GM13976 (cell line): ENCODE data around the gene MKNK1.

ENCODE experiments used
- DNase-seq: peaks from one replicate; pipeline ENCODE4 v3.0.0; 2012; ENCODE audit warnings: low spot score
- in situ Hi-C: fragments of 300-500 bp; cut with MboI; formaldehyde crosslinking; loops from one replicate; pipeline ENCODE4 v1.12.0; 2022; ENCODE audit warnings: low sequenced_read_pairs, mixed read lengths, inconsistent platforms; ENCODE audit not compliant: unreplicated experiment
- TF ChIP-seq, protein P1 (sequence below): IDR thresholded peaks from 2 replicates; pipeline ENCODE4 v1.5.1; 2012; ENCODE audit warnings: borderline replicate concordance, mild to moderate bottlenecking; ENCODE audit not compliant: insufficient read depth; ENCODE audit errors: extremely low read depth, missing control alignments, control extremely low read depth

The MKNK1 gene

DNA sequence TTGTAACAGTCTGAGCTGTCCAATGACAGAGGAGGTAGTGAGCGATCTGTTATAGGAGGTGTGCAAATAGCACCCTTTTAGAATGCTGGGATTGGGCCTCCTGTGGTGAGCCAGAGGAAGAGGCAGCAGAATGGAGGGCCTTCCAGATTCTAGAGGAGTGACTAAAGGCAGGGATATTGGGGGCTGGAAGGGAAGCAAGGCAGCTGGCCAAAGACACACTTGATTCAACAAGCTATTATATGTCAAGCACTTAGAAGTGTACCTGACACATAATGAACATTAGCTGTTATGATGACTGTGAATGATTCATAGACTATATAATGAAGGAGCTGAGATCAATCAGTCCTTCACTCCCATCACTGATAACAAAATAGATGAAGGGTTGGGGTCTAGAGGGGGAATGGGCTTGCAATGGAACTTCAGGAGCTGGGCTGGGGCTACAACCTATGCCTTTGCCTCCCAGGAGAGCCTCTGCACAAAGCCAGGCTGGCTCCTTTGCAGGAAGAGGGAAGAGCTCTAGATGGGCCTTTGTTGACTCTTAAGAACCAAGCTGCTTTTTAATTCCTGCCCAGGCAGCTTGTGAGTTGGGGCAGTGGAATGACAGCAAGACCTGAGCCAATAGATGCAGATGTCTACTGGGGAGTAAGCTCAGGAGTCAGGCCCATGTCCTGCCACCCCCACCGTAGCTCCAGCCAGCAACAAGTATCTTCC, 2.3 kb upstream of the MKNK1 start:
- DNase-seq, result no peak
- in situ Hi-C loops, result no loop called here

DNA sequence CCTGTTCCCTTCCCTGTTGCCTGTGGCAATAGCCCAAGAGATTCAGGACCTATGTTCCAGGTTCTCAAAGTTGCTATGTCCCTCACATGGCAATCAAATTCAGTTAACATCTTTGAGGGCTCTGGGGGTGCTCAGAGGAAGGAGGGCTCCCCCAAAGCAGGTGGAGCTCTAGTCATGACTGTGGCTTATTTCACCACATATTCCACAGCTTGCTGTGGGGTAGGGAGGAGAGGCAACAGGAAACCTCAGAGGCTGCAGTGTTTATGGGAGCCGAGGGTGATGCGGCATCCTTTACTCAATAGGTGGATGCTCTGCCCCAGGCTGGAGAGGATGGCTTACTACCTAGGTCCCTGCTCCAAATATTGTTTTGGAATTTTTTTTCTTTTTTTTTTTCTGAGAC, 1.2 kb upstream of the MKNK1 start:
- DNase-seq, result no peak
- in situ Hi-C loops, result no loop called here
- TF ChIP-seq, protein P1, sequence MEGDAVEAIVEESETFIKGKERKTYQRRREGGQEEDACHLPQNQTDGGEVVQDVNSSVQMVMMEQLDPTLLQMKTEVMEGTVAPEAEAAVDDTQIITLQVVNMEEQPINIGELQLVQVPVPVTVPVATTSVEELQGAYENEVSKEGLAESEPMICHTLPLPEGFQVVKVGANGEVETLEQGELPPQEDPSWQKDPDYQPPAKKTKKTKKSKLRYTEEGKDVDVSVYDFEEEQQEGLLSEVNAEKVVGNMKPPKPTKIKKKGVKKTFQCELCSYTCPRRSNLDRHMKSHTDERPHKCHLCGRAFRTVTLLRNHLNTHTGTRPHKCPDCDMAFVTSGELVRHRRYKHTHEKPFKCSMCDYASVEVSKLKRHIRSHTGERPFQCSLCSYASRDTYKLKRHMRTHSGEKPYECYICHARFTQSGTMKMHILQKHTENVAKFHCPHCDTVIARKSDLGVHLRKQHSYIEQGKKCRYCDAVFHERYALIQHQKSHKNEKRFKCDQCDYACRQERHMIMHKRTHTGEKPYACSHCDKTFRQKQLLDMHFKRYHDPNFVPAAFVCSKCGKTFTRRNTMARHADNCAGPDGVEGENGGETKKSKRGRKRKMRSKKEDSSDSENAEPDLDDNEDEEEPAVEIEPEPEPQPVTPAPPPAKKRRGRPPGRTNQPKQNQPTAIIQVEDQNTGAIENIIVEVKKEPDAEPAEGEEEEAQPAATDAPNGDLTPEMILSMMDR, result no peak

More for the DNA sequence above, 2.3 kb upstream of the MKNK1 start:
- TF ChIP-seq, protein P1, result no peak

DNA sequence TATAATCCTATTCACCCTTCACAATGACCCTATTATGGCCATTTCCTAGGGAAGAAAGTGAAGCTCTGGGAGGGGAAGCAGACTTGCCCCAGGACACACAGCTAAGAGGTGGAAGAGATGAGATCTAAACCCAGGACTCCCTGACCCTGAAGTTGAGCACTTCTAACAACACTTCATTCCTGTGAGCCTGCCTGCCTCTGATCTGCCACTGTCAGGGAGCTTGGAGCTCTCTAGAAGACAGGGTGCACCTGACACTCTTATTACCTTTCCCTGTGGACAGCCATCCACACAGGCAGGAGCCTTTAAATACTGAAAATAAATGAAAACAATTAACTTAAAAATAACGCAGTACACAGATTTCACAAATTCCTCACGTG, 599 bp downstream of the MKNK1 start:
- TF ChIP-seq, protein P1, result no peak
- DNase-seq, result no peak
- in situ Hi-C loops, result no loop called here

DNA sequence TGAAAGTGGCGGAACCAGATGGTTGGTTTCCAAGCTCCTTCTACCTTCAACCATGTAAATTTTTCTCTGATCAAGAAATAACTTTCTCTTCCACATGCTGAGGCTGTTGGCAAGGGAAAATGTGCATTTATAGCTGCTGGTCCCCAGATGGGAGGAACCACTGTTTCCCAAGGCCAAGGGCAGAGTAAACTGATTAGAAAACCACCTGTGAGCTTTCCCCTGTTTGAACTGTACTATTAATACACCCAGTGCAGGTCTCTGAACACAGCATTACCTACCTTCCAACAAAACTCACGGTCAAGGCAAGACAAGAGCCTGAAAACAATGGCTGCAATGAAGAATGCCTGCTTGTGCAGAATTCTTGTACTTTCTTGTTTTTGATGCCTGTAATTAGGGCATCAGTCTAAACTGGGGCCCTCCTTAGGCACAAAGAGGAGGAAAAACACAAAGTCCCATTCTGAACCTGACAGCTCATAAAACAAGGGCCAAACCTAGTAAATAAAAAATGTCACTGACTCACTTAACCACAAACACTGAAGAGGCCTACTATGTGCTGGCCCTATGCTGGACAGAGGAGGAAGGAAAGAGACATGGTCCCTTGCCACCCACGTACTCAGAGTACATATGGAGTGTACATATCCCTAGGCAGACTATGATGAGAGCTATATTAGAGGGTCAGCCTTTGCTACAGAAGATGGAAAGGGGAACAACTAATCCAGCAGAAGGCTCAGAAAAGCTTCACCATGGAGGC, 2.6 kb downstream of the MKNK1 start:
- in situ Hi-C loops, result no loop called here
- DNase-seq, result no peak
- TF ChIP-seq, protein P1, result no peak

DNA sequence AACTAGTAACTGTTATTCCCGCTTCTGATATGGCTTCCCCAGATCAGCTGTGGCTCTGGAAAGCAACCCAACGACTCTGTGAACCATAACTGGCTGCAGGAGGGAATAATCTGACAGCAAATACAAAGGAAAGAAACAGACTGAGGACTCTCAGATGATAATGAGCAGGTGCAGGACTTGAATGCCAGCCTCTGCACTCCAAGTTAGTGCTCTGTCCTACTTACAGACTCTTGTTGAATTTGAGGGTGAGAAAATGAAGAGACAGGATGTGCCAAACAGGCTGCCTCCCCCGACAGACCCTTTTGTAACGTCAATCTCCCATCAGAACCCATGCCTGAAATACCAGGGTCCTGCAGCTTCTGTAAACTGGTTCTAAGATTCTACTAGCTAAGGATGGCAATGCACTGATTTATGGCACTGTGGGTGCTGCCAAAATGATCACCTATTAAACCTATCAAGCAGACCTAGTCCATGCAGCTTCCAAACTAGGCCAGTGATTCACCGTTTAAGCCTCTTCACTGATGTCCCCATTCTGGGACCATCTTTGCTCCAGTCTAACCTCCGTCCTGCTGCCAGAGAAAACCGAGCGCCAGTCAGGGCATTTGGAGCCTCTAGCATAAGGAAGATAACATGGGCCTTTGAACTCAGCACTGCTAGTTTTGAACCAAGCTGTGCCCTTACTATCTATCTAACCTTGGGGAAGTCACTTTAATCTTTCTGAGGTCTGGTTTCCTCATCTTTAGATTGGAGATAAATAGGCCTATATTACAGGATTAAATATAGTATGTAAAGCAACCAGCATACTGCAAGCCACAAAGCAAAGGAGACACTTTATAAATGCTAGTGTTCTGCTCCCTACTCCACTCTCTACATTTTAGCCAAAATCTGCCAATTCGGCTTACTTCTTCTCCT, 4.8 kb downstream of the MKNK1 start:
- in situ Hi-C loops, result no loop called here
- DNase-seq, result no peak
- TF ChIP-seq, protein P1, result no peak

DNA sequence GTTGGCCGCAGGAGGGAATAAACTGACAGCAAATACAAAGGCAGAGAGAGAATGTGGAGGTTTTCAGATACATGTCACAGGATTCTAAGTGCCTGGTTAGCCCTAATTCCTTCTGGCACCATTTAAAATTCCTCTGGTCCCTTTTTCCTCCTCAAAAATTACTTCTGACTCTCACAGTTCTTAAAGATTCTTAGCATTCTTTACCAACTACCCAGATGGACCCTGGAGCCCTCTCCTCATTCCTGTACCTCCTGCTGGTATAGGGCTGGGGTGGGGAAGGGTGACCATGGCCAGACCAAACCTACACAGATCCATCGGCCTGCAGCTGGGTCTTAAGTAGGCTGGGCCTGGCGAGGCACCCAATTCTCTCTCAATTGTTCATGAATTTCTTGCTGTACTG, 7.2 kb downstream of the MKNK1 start:
- in situ Hi-C loops, result no loop called here
- no peak for DNase-seq
- TF ChIP-seq, protein P1, result no peak
